Fibroblast of villous mesenchyme (primary cell): Measurements from ENCODE around the gene CDHR5. TPM values are rescaled to one million over a fixed set of nuclear protein-coding genes. Genes with fewer than 3 reads are reported as not detected.

ENCODE experiments used
- DNase-seq: peaks from one replicate; pipeline ENCODE4 v3.0.0-alpha.2; 2010; ENCODE audit warnings: low read depth
- H3K4me3 ChIP-seq: 2 replicates; pipeline ENCODE4 v1.5.1; 2011; ENCODE audit warnings: low read depth, mild to moderate bottlenecking, low read length
- CTCF ChIP-seq: IDR thresholded peaks from 2 replicates; pipeline ENCODE4 v1.5.1; 2012; ENCODE audit warnings: low read depth, mild to moderate bottlenecking, low read length; ENCODE audit not compliant: insufficient read depth
- total RNA-seq: library from RNA; depleted of rRNA; stranded (reverse); fragments of >200 nt; gene quantifications from 2 replicates; pipeline ENCODE4 v1.2.3, GENCODE V29; 2012

The CDHR5 gene
- total RNA-seq, 1 donor = not detected

- no peak for DNase-seq
- no peak overlapping the region for H3K4me3 ChIP-seq
- no peak for TF ChIP-seq CTCF
Observed at GRCh38 chr11:593347-593746, 31.4 kb downstream of the CDHR5 start.

GRCh38 chr11:592918-593317 lies 31.8 kb downstream of the CDHR5 start:
- no peak for TF ChIP-seq CTCF
- no peak for DNase-seq
- H3K4me3 ChIP-seq = no peak overlapping the region

GRCh38 chr11:592501-592900 lies 32.3 kb downstream of the CDHR5 start:
- no peak for DNase-seq
- TF ChIP-seq CTCF = no peak
- H3K4me3 ChIP-seq = no peak overlapping the region

GRCh38 chr11:590997-591396 lies 33.8 kb downstream of the CDHR5 start:
- no peak overlapping the region for H3K4me3 ChIP-seq
- DNase-seq = no peak
- TF ChIP-seq CTCF = no peak

- no peak for DNase-seq
- no peak for TF ChIP-seq CTCF
- no peak overlapping the region for H3K4me3 ChIP-seq
Observed at GRCh38 chr11:589798-590197, 35.0 kb downstream of the CDHR5 start.

- no peak overlapping the region for H3K4me3 ChIP-seq
- TF ChIP-seq CTCF = no peak
- peak; percentile 91 for DNase-seq
Observed at GRCh38 chr11:587978-588380, 36.8 kb downstream of the CDHR5 start.

- no peak for TF ChIP-seq CTCF
- DNase-seq = no peak
- H3K4me3 ChIP-seq = no peak overlapping the region
Observed at GRCh38 chr11:587546-587945, 37.2 kb downstream of the CDHR5 start.
